ENCODE data around the gene CDH12. TPM values are rescaled to one million over a fixed set of nuclear protein-coding genes. Genes with fewer than 3 reads are reported as not detected.

CDH12 gene
- total RNA-seq, 1 experiment from 2014 or later = not detected

GRCh38 chr5:21919414-21920022 lies 933.6 kb downstream of the CDH12 start:
- Histone ChIP-seq H2BK20ac (ENCODE audit: low read depth, low read length, poor library complexity, severe bottlenecking) (no peak overlapping the region), H2BK120ac (ENCODE audit: low read depth, low read length, poor library complexity, severe bottlenecking) (no peak overlapping the region), H4K5ac (ENCODE audit: insufficient read length, low read depth, low read length) (no peak overlapping the region), H3K23me2 (ENCODE audit: insufficient read length, low read depth, low read length, poor library complexity, severe bottlenecking) (no peaks in the 10 kb centered on the region), H2BK5ac (ENCODE audit: insufficient read length, low read length) (no peak overlapping the region), H2AFZ (ENCODE audit: low read length) (no peak overlapping the region), H4K8ac (replicated peaks; ENCODE audit: insufficient read length, low read depth, low read length) (no peak overlapping the region), H3K79me1 (ENCODE audit: insufficient read depth, low read depth, low read length, poor library complexity, severe bottlenecking) (no peaks in the 10 kb centered on the region), H4K20me1 (ENCODE audit: control insufficient read depth, insufficient read depth, insufficient read length) (no peaks in the 10 kb centered on the region), H2BK12ac (ENCODE audit: insufficient read length, low read depth, low read length) (no peak overlapping the region), H3K27me3 (ENCODE audit: insufficient read depth, low read length) (no peaks in the 10 kb centered on the region), H3K23ac (ENCODE audit: insufficient read length, low read depth, low read length) (no peak overlapping the region), H2AK5ac (ENCODE audit: insufficient read length, low read length) (no peak overlapping the region), H3K9ac (ENCODE audit: extremely low read depth, insufficient read length, low read length) (no peak overlapping the region), H3K9me3 (ENCODE audit: control insufficient read depth, low read depth, low read length) (no peaks in the 10 kb centered on the region), H3T11ph (ENCODE audit: low read length) (no peak overlapping the region), H2BK15ac (ENCODE audit: low read depth, low read length) (no peak overlapping the region), H3K56ac (ENCODE audit: insufficient read length, low read depth, low read length) (no peak overlapping the region), H3K27ac (ENCODE audit: insufficient read length, low read depth, low read length) (no peak overlapping the region), H3K4me2 (ENCODE audit: insufficient read depth, insufficient read length, low read length) (no peak overlapping the region), H3K4ac (ENCODE audit: low read depth, low read length) (no peak overlapping the region), H3K14ac (ENCODE audit: insufficient read depth, low read length) (no peak overlapping the region), H4K91ac (ENCODE audit: insufficient read length, low read depth, low read length) (no peak overlapping the region), H3K18ac (ENCODE audit: insufficient read length, low read depth, low read length) (no peak overlapping the region), H3K79me2 (ENCODE audit: insufficient read depth, low read length) (no peaks in the 10 kb centered on the region), H3K4me1 (ENCODE audit: insufficient read depth, low read length) (no peaks in the 10 kb centered on the region)
- Mint-ChIP-seq H3K27ac (no peak overlapping the region), H3K9me3 (no peaks in the 10 kb centered on the region), H3K4me3 (no peak overlapping the region), H3K27me3 (ENCODE audit: low read depth) (no peaks in the 10 kb centered on the region), H3K4me1 (peaks cover 3% of the 10 kb centered on the region in 2 experiments; a peak in 1 of 4 replicates), H3K36me3 (ENCODE audit: insufficient read depth in 1 of 3, low read depth in 3 of 3) (no peaks in the 10 kb centered on the region)
- no CpG with 5 or more reads among the region's 8 CpGs for WGBS (ENCODE audit: extremely low coverage, insufficient read length, low lambda C conversion rate)
- DNase-seq = peak; percentile 30
- TF ChIP-seq CTCF (conservative IDR thresholded peaks at IDR 0.05) = peak; percentile 85
